Tibial nerve (tissue), 4 donors: ENCODE data around the gene PAIP2. TPM values are rescaled to one million over a fixed set of nuclear protein-coding genes. Genes with fewer than 3 reads are reported as not detected.

ENCODE experiments used
- DNase-seq, 2 donors: peaks; one replicate each; pipeline ENCODE4 v3.0.0-alpha.2; 2019; ENCODE audit warnings: low spot score in 2 of 2
- H3K27ac ChIP-seq, 4 donors: fragments of 200-600 bp; sonication (generic) in 3 of 4; one replicate each; pipeline ENCODE4 v1.5.1; 2017 to 2019; ENCODE audit warnings: mild to moderate bottlenecking in 1 of 4
- H3K27me3 ChIP-seq, 2 donors: fragments of 200-600 bp; sonication (generic) in 1 of 2; one replicate each; pipeline versions ENCODE4 v1.5.1 to v1.6.0; 2017 to 2019
- H3K36me3 ChIP-seq, 3 donors: fragments of 200-600 bp; sonication (generic); one replicate each; pipeline ENCODE4 v1.5.1; 2018 to 2019
- H3K4me1 ChIP-seq, 4 donors: fragments of 200-600 bp; sonication (generic) in 3 of 4; one replicate each; pipeline ENCODE4 v1.5.1; 2017 to 2019
- H3K4me3 ChIP-seq, 4 donors: fragments of 200-600 bp; sonication (generic) in 3 of 4; one replicate each; pipeline ENCODE4 v1.5.1; 2017 to 2019; ENCODE audit warnings: mild to moderate bottlenecking in 1 of 4, moderate library complexity in 1 of 4
- H3K9me3 ChIP-seq, 4 donors: fragments of 200-600 bp; sonication (generic) in 3 of 4; one replicate each; pipeline ENCODE4 v1.5.1; 2017 to 2019
- CTCF ChIP-seq, 5 experiments: fragments of 200-600 bp in 3 of 5; fragments of 450-650 bp in 2 of 5; sonication (generic) in 3 of 5; IDR thresholded peaks; one replicate each; pipeline ENCODE4 v1.5.1; 2016 to 2019; ENCODE audit warnings: antibody characterized with exemption in 5 of 5, mild to moderate bottlenecking in 3 of 5, moderate library complexity in 2 of 5
- EP300 ChIP-seq, 2 donors: sonication (generic); formaldehyde crosslinking; IDR thresholded peaks; one replicate each; pipeline ENCODE4 v1.6.1; 2017; ENCODE audit warnings: antibody characterized with exemption in 2 of 2, mild to moderate bottlenecking in 1 of 2
- POLR2A ChIP-seq, 2 donors: fragments of 450-650 bp; IDR thresholded peaks; one replicate each; pipeline ENCODE4 v1.6.1; 2017; ENCODE audit warnings: antibody characterized with exemption in 2 of 2, mild to moderate bottlenecking in 2 of 2, moderate library complexity in 2 of 2
- WGBS, 2 donors: methylation state at CpG; one replicate each; pipeline ENCODE4 v1.1.5; 2018; 5-methylcytosine and 5-hydroxymethylcytosine counted together
- total RNA-seq, 4 donors: library from RNA; depleted of rRNA; stranded (reverse); fragments of >200 nt; gene quantifications; one replicate each; pipeline ENCODE4 v1.1.0, GENCODE V29; 2016

Gene PAIP2
- total RNA-seq, 4 donors from 2014 or later: 70.6 to 99.2 (median 87.3) TPM

DNA sequence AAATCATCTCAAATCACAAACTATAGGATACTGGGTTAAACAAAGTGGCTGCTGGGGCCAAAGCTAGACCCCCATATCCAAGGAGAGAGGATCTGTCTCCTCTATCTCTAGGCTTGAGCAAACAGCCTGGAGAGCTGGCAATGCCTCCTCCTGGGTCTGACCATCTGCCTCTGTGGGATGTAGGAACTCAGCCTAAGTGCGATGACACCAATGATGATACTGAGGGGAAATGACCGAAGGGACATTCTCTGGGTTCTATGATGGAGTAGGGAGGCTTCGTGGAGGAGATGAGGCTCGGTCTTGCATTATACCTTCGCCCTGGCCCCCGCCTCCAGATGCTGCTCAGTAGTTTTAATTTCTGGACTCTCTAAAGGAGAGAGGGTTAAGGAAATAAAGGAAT, 71.5 kb downstream of the PAIP2 start:
- Histone ChIP-seq H3K27ac (peak overlapping the region in 2 of 4 donors; percentile 81 to 83), H3K4me1 (peaks cover 0 to 36% (median 12%) of the 10 kb centered on the region in 4 donors), H3K27me3 (no peaks in the 10 kb centered on the region), H3K9me3 (no peaks in the 10 kb centered on the region), H3K36me3 (peaks cover 0 to 36% (median 0%) of the 10 kb centered on the region in 3 donors), H3K4me3 (no peak overlapping the region)
- DNase-seq: no peak
- TF ChIP-seq POLR2A (IDR thresholded peaks at IDR 0.05): no peak
- WGBS, 2 donors: 95 to 97% methylated on average over 6 of the region's 6 CpGs

GRCh38 chr5:139413963-139414362, 72.3 kb downstream of the PAIP2 start:
- Histone ChIP-seq H3K27ac (peak overlapping the region in 3 of 4 donors; percentile 40 to 83 (median 81)), H3K4me1 (peaks cover 0 to 44% (median 12%) of the 10 kb centered on the region in 4 donors)
- WGBS, 2 donors: 88 to 90% methylated on average over 6 of the region's 6 CpGs

GRCh38 chr5:139414581-139415130, 73.0 kb downstream of the PAIP2 start:
- H3K4me1 ChIP-seq: peaks cover 0 to 44% (median 12%) of the 10 kb centered on the region in 4 donors
- WGBS, 2 donors: 40 to 59% methylated on average over 9 of the region's 9 CpGs

More at GRCh38 chr5:139413963-139414362, 72.3 kb downstream of the PAIP2 start:
- Histone ChIP-seq H3K4me3 (no peak overlapping the region), H3K9me3 (no peaks in the 10 kb centered on the region), H3K36me3 (peaks cover 0 to 44% (median 0%) of the 10 kb centered on the region in 3 donors), H3K27me3 (no peaks in the 10 kb centered on the region)
- TF ChIP-seq EP300 (IDR thresholded peaks at IDR 0.05): no peak
- no peak for TF ChIP-seq CTCF (IDR thresholded peaks at IDR 0.05)
- TF ChIP-seq POLR2A (IDR thresholded peaks at IDR 0.05): no peak
- no peak for DNase-seq

GRCh38 chr5:139415221-139415861, 73.7 kb downstream of the PAIP2 start:
- 32 to 45% methylated on average over 6 to 8 of the region's 8 CpGs for WGBS, 2 donors
- H3K36me3 ChIP-seq: peaks cover 0 to 56% (median 0%) of the 10 kb centered on the region in 3 donors
- no peaks in the 10 kb centered on the region for H3K27me3 ChIP-seq
- no peak for TF ChIP-seq CTCF (IDR thresholded peaks at IDR 0.05)
- no peaks in the 10 kb centered on the region for H3K9me3 ChIP-seq
- DNase-seq: no peak
- H3K4me1 ChIP-seq: peaks cover 0 to 44% (median 12%) of the 10 kb centered on the region in 4 donors
- H3K4me3 ChIP-seq: no peak overlapping the region
- peak overlapping the region in 3 of 4 donors; percentile 15 to 83 (median 81) for H3K27ac ChIP-seq

More at GRCh38 chr5:139414581-139415130, 73.0 kb downstream of the PAIP2 start:
- TF ChIP-seq CTCF (IDR thresholded peaks at IDR 0.05) (no peak), EP300 (IDR thresholded peaks at IDR 0.05) (peak in 1 of 2 donors; percentile 24)
- H3K9me3 ChIP-seq: no peaks in the 10 kb centered on the region
- H3K27me3 ChIP-seq: no peaks in the 10 kb centered on the region
- H3K4me3 ChIP-seq: no peak overlapping the region
- peaks cover 0 to 51% (median 0%) of the 10 kb centered on the region in 3 donors for H3K36me3 ChIP-seq
- DNase-seq: no peak
- H3K27ac ChIP-seq: peak overlapping the region; percentile 8 to 83 (median 60)

DNA sequence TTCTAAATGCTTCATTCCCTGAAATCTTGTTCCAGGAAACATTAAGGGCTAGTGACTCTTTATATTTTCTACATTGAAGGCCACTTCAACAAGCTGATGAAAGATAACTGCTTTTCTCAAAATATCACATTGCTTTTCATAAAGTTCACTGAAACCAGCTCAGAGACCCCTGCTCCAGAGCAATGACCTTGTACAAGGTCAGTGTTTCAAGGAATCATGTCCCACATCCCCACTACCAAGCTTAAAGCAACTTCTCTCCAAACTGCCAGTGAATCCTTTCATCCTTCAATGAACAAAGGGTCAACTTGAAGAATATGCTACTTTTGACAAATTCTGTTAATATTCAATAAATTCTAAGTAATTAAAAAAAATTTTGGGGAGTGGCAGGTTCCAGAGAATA, 74.2 kb downstream of the PAIP2 start:
- no peak for DNase-seq
- Histone ChIP-seq H3K27me3 (no peaks in the 10 kb centered on the region), H3K36me3 (peaks cover 0 to 60% (median 0%) of the 10 kb centered on the region in 3 donors), H3K27ac (peak overlapping the region in 3 of 4 donors; percentile 15 to 83 (median 81)), H3K4me1 (peaks cover 0 to 44% (median 12%) of the 10 kb centered on the region in 4 donors), H3K9me3 (no peaks in the 10 kb centered on the region), H3K4me3 (no peak overlapping the region)
- no peak for TF ChIP-seq CTCF (IDR thresholded peaks at IDR 0.05)
- TF ChIP-seq EP300 (IDR thresholded peaks at IDR 0.05): no peak
- no peak for TF ChIP-seq POLR2A (IDR thresholded peaks at IDR 0.05)
